Endodermal cell (in vitro differentiated cells): Measurements from ENCODE around the gene DNHD1. TPM values are rescaled to one million over a fixed set of nuclear protein-coding genes. Genes with fewer than 3 reads are reported as not detected.
A peak's percentile ranks its signal among the peaks of the same experiment; 100 is the strongest.

Experiments
- DNase-seq: peaks from one replicate; pipeline ENCODE4 v3.0.0-alpha.2; 2017
- H3K27ac ChIP-seq: 2 replicates; pipeline ENCODE4 v1.5.1; 2013; ENCODE audit warnings: mild to moderate bottlenecking, low read depth, low read length, moderate library complexity
- H3K27me3 ChIP-seq: 2 replicates; pipeline ENCODE4 v1.6.1; 2013; ENCODE audit warnings: mild to moderate bottlenecking, low read length, moderate library complexity; ENCODE audit not compliant: insufficient read depth, control insufficient read depth, poor library complexity, severe bottlenecking
- H3K36me3 ChIP-seq: 2 replicates; pipeline ENCODE4 v1.7.0; 2013; ENCODE audit warnings: mild to moderate bottlenecking, low read length, moderate library complexity; ENCODE audit not compliant: control insufficient read depth, insufficient read depth
- H3K4me1 ChIP-seq: one replicate; pipeline ENCODE4 v1.7.0; 2013; ENCODE audit warnings: low read length; ENCODE audit not compliant: control insufficient read depth, insufficient read depth
- H3K4me3 ChIP-seq: 2 replicates; pipeline ENCODE4 v1.5.1; 2013; ENCODE audit warnings: mild to moderate bottlenecking, low read length, moderate library complexity
- H3K9ac ChIP-seq: 2 replicates; pipeline ENCODE4 v1.6.1; 2013; ENCODE audit warnings: mild to moderate bottlenecking, low read length, moderate library complexity; ENCODE audit not compliant: poor library complexity, severe bottlenecking; ENCODE audit errors: extremely low read depth
- H3K9me3 ChIP-seq: 2 replicates; pipeline ENCODE4 v1.6.1; 2013; ENCODE audit warnings: mild to moderate bottlenecking, low read length, moderate library complexity; ENCODE audit not compliant: control insufficient read depth
- H3K27ac Mint-ChIP-seq: 2 replicates; pipeline ENCODE4 v1.8.0; 2020; ENCODE audit warnings: mixed read lengths
- H3K27me3 Mint-ChIP-seq: 2 replicates; pipeline ENCODE4 v1.8.0; 2021; ENCODE audit warnings: mild to moderate bottlenecking, mixed read lengths; ENCODE audit not compliant: insufficient read depth
- H3K36me3 Mint-ChIP-seq: 2 replicates; pipeline ENCODE4 v1.8.0; 2020; ENCODE audit warnings: low read depth, mixed read lengths
- H3K4me1 Mint-ChIP-seq: 2 replicates; pipeline ENCODE4 v1.8.0; 2020; ENCODE audit warnings: mixed read lengths
- H3K4me3 Mint-ChIP-seq: 2 replicates; pipeline ENCODE4 v1.8.0; 2020; ENCODE audit warnings: mild to moderate bottlenecking, moderate library complexity, mixed read lengths
- H3K9me3 Mint-ChIP-seq: 2 replicates; pipeline ENCODE4 v1.8.0; 2020; ENCODE audit warnings: mild to moderate bottlenecking, mixed read lengths
- WGBS, 2 experiments: methylation state at CpG; one replicate each; pipeline versions ENCODE4 v1.1.5 to v1.1.7; 2013; ENCODE audit warnings: missing lambda C conversion rate in 2 of 2, mixed read lengths in 1 of 2; ENCODE audit not compliant: insufficient coverage in 1 of 2, insufficient read length in 1 of 2; 5-methylcytosine and 5-hydroxymethylcytosine counted together
- total RNA-seq, 2 donors: library from RNA; stranded (reverse); fragmentation: NEBNext Ultra II Directional in 1 of 2; extraction: Animal tissue kit (Norgen Biotek cat#: 25700) in 1 of 2; gene quantifications; 2 replicates in 1 of 2; 3 replicates in 1 of 2; pipeline ENCODE4 v1.2.1, GENCODE V29; 2021
- TF ChIP-seq, protein P1 (sequence below): fragments of 200-600 bp; sonication (generic); conservative IDR thresholded peaks from 2 replicates; pipeline ENCODE4 v1.5.0; 2021; ENCODE audit warnings: antibody characterized with exemption, mild to moderate bottlenecking

DNHD1 gene
- total RNA-seq, 2 donors from 2014 or later = 11.0 to 12.2 TPM

DNA sequence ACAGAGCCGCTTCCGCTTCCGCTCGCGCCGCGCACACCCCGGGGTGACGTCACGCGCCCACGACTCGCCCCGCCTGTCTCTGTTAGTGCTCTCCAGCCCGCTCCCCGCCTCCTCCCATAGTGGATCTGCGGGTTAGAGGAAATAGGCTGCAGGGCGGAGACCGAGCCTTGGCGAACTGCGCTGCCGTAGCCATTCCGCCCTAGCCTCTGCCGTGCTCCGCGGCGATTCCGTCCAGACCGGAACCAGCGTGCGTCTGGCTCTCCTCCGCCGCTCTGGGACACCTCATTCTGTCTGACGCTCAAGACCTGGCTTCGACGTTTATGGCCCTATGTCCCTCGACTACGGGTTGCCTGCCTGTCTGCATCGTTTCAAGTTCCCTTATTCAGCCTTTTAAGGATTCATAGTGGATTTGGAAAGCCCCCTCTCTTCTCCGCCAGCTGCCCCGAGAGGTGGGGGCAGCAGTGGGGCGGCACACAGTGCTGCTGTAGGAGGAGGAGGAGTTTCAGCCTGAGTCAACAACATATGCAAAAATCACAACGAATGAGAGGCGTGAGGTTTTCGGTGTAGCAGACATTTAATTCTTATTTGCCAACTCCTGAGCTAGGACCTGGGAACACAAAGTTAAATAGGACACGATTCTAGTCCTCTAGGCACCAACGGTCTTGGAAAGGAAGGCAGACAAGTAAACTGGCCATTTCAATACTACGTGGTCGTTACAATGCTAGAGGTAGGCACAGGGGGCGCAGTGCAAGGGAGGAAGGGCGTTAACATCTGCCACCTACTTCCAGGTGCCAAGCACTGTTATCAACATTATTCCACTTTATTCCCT is 115.3 kb downstream of the DNHD1 start, which contains the start of gene TAF10:
Gene TAF10 (minus strand): TSS at position 4 of the 829 bp plus-strand sequence. CDS start 27 bp downstream, outside the sequence.
- H3K27me3 ChIP-seq = no peaks in the 10 kb centered on the region
- H3K4me3 Mint-ChIP-seq = no peak within 1 kb of the TSS
- H3K27me3 Mint-ChIP-seq = no peaks in the 10 kb centered on the region
- no peaks in the 10 kb centered on the region for H3K4me1 ChIP-seq
- H3K4me3 ChIP-seq = peak within 1 kb of the TSS; percentile 90
- peaks cover 62% of the 10 kb centered on the region for H3K36me3 Mint-ChIP-seq
- H3K4me1 Mint-ChIP-seq = peaks cover 9% of the 10 kb centered on the region
- TF ChIP-seq, protein P1, sequence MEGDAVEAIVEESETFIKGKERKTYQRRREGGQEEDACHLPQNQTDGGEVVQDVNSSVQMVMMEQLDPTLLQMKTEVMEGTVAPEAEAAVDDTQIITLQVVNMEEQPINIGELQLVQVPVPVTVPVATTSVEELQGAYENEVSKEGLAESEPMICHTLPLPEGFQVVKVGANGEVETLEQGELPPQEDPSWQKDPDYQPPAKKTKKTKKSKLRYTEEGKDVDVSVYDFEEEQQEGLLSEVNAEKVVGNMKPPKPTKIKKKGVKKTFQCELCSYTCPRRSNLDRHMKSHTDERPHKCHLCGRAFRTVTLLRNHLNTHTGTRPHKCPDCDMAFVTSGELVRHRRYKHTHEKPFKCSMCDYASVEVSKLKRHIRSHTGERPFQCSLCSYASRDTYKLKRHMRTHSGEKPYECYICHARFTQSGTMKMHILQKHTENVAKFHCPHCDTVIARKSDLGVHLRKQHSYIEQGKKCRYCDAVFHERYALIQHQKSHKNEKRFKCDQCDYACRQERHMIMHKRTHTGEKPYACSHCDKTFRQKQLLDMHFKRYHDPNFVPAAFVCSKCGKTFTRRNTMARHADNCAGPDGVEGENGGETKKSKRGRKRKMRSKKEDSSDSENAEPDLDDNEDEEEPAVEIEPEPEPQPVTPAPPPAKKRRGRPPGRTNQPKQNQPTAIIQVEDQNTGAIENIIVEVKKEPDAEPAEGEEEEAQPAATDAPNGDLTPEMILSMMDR = peak; percentile 79
- DNase-seq = peak; percentile 97
- peak within 1 kb of the TSS; percentile 88 for H3K9ac ChIP-seq
- 0 to 1% methylated on average over 31 to 50 of the region's 51 CpGs for WGBS, 2 experiments
- H3K9me3 ChIP-seq = no peaks in the 10 kb centered on the region
- no peaks in the 10 kb centered on the region for H3K9me3 Mint-ChIP-seq
- H3K36me3 ChIP-seq = peaks cover 59% of the 10 kb centered on the region
- peak within 1 kb of the TSS; percentile 88 for H3K27ac Mint-ChIP-seq
- H3K27ac ChIP-seq = peak within 1 kb of the TSS; percentile 94

DNA sequence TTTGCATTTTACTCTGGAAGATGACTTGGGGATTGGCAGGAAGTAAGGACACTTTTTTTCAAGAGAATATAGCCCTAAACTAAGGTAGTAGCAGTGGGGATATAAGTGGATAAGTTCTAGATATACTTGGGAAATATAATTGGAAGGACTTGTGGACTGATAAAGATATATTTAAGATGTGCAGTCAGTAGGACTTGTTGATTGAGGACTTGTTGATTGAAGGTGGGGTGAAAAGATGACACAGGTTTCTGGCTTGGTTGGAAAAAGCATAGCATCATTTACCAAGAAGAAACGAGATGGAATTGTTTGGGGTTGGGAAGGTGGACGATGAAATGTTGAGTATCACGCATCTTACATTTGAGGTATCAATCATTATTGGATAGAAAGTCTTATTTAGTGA is 116.4 kb downstream of the DNHD1 start:
- H3K27me3 Mint-ChIP-seq = no peaks in the 10 kb centered on the region
- no peaks in the 10 kb centered on the region for H3K9me3 ChIP-seq
- H3K9ac ChIP-seq = no peak overlapping the region
- no peaks in the 10 kb centered on the region for H3K4me1 ChIP-seq
- peaks cover 52% of the 10 kb centered on the region for H3K36me3 Mint-ChIP-seq
- no peak overlapping the region for H3K27ac ChIP-seq
- TF ChIP-seq, protein P1 = no peak
- H3K27me3 ChIP-seq = no peaks in the 10 kb centered on the region
- peak overlapping the region; percentile 87 for H3K4me3 ChIP-seq
- H3K36me3 ChIP-seq = peaks cover 48% of the 10 kb centered on the region
- no peak overlapping the region for H3K4me3 Mint-ChIP-seq
- DNase-seq = no peak
- H3K27ac Mint-ChIP-seq = no peak overlapping the region
- WGBS, 2 experiments = 90 to 96% methylated on average over 3 of the region's 3 CpGs
- H3K4me1 Mint-ChIP-seq = peaks cover 6% of the 10 kb centered on the region
- no peaks in the 10 kb centered on the region for H3K9me3 Mint-ChIP-seq

DNA sequence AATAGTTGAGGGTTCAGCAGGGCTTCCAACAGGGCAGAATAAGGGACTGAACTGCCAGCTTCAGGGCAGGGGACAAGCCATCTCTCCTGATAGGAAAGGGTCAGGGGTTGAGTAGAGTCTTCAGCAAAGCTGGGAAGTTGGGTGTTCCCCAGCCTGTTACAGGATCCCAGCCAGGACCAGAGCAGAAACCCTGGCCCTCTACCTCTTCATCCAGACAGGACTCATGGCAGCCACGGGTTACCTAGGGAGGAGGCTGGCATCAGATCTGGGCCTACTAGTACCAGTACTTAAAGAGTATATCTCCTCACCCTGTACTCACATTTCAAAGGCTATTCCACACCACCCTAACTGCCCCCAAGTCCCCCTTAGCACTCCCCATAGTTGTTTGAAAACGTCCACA is 117.4 kb downstream of the DNHD1 start:
- Mint-ChIP-seq H3K27me3 (no peaks in the 10 kb centered on the region), H3K36me3 (peaks cover 43% of the 10 kb centered on the region), H3K4me1 (peaks cover 6% of the 10 kb centered on the region), H3K4me3 (no peak overlapping the region), H3K27ac (no peak overlapping the region), H3K9me3 (no peaks in the 10 kb centered on the region)
- Histone ChIP-seq H3K4me1 (no peaks in the 10 kb centered on the region), H3K9ac (no peak overlapping the region), H3K27ac (no peak overlapping the region), H3K36me3 (peaks cover 39% of the 10 kb centered on the region), H3K4me3 (no peak overlapping the region), H3K9me3 (no peaks in the 10 kb centered on the region), H3K27me3 (no peaks in the 10 kb centered on the region)
- TF ChIP-seq, protein P1 = no peak
- no peak for DNase-seq
- WGBS, 2 experiments = 86% methylated on average over 2 of the region's 2 CpGs; no CpG with 5 or more reads in 1 of the 2 experiments
